GM12878 (cell line): ENCODE measurements around the gene NEFH. TPM values are rescaled to one million over a fixed set of nuclear protein-coding genes. Genes with fewer than 3 reads are reported as not detected.

ENCODE experiments used
- ATAC-seq: fragments of 200-7000 bp; cut with Tn5 transposase; 3 replicates; pipeline ENCODE4 v1.9.1; 2020; ENCODE audit warnings: mild to moderate bottlenecking, moderate library complexity
- BruUV-seq: library from RNA; stranded (reverse); fragments of 400-500 nt; replicated peaks from 2 replicates; lab custom pipeline; 2021; lab: Mats Ljungman, UMichigan
- CTCF ChIA-PET: fragments of 300-600 bp; sonication (Branson Sonifier 250); formaldehyde crosslinking; extraction: SDS; loops from one replicate; lab custom pipeline; 2021; ENCODE audit warnings: inconsistent platforms; lab: Yijun Ruan, JAX
- POLR2A ChIA-PET: fragments of 350-600 bp; formaldehyde crosslinking; extraction: SDS; loops from one replicate; lab custom pipeline; 2021; ENCODE audit warnings: inconsistent platforms; lab: Charles Lee
- RAD21 ChIA-PET: fragments of 300-600 bp; sonication (Branson Sonifier 250); formaldehyde crosslinking; loops from one replicate; lab custom pipeline; 2023; ENCODE audit warnings: antibody characterized with exemption; ENCODE audit not compliant: unreplicated experiment; lab: Charles Lee
- SMC1A ChIA-PET: fragments of 300-600 bp; sonication (Branson Sonifier 250); formaldehyde crosslinking; loops from one replicate; lab custom pipeline; 2023; ENCODE audit not compliant: unreplicated experiment, uncharacterized antibody; lab: Charles Lee
- DNase-seq: peaks from one replicate; pipeline ENCODE4 v3.0.0-alpha.2; 2011; ENCODE audit warnings: low read depth, low spot score
- FAIRE-seq: peaks from 3 replicates; lab custom pipeline; 2011; peaks lifted over from hg19 to GRCh38; lab: Jason Lieb, UNC
- H2AFZ ChIP-seq: 2 replicates; pipeline ENCODE4 v1.6.0; 2011; ENCODE audit warnings: low read depth, low read length, control low read depth; ENCODE audit not compliant: control insufficient read depth
- H3K27ac ChIP-seq: 2 replicates; pipeline ENCODE4 v1.5.1; 2011; ENCODE audit warnings: control low read depth; ENCODE audit not compliant: control insufficient read depth, insufficient read depth
- H3K27me3 ChIP-seq, 2 experiments: replicated peaks in 1 of 2; 2 replicates each; pipeline versions ENCODE4 v1.6.0 to v1.6.1; 2011; ENCODE audit warnings: low read length in 1 of 2; ENCODE audit not compliant: control insufficient read depth in 2 of 2, insufficient read depth in 2 of 2
- H3K36me3 ChIP-seq, 2 experiments: 2 replicates each; pipeline ENCODE4 v1.5.1; 2011; ENCODE audit warnings: low read length in 1 of 2; ENCODE audit not compliant: control insufficient read depth in 2 of 2, insufficient read depth in 2 of 2
- H3K4me1 ChIP-seq: 2 replicates; pipeline ENCODE4 v1.6.1; 2011; ENCODE audit warnings: mild to moderate bottlenecking, low read length, moderate library complexity, mixed read lengths; ENCODE audit not compliant: control insufficient read depth, insufficient read depth
- H3K4me2 ChIP-seq: 2 replicates; pipeline ENCODE4 v1.6.0; 2011; ENCODE audit warnings: control low read depth; ENCODE audit not compliant: control insufficient read depth, insufficient read depth
- H3K4me3 ChIP-seq: fragments of 200-600 bp; sonication (generic); 2 replicates; pipeline ENCODE4 v1.5.1; 2016
- H3K79me2 ChIP-seq: 2 replicates; pipeline ENCODE4 v1.6.0; 2011; ENCODE audit warnings: low read length; ENCODE audit not compliant: control insufficient read depth, insufficient read depth
- H3K9ac ChIP-seq: 2 replicates; pipeline ENCODE4 v1.8.0; 2011; ENCODE audit warnings: low read length, control low read depth, mixed read lengths; ENCODE audit not compliant: control insufficient read depth, insufficient read depth
- H3K9me3 ChIP-seq: replicated peaks from 3 replicates; pipeline ENCODE4 v1.5.1; 2011; ENCODE audit warnings: mild to moderate bottlenecking, low read length; ENCODE audit not compliant: control insufficient read depth, insufficient read depth
- H4K20me1 ChIP-seq: 2 replicates; pipeline ENCODE4 v1.6.0; 2011; ENCODE audit not compliant: control insufficient read depth, insufficient read depth
- CEBPB ChIP-seq, 2 experiments: fragments of 150-350 bp in 1 of 2; IDR thresholded peaks; 2 replicates each; pipeline ENCODE4 v1.6.1; 2012 to 2014; ENCODE audit warnings: low read depth in 2 of 2, low read length in 2 of 2, borderline replicate concordance in 1 of 2, inconsistent platforms in 1 of 2
- HDGF ChIP-seq: fragments of 450-650 bp; IDR thresholded peaks from 2 replicates; pipeline ENCODE4 v1.6.1; 2016; ENCODE audit warnings: antibody characterized with exemption
- IRF3 ChIP-seq: fragments of 450-650 bp; IDR thresholded peaks from 2 replicates; pipeline ENCODE4 v1.6.1; 2014; ENCODE audit warnings: mild to moderate bottlenecking
- MEF2B ChIP-seq: fragments of 450-650 bp; IDR thresholded peaks from 2 replicates; pipeline ENCODE4 v1.6.1; 2018; ENCODE audit warnings: mild to moderate bottlenecking, moderate library complexity; ENCODE audit not compliant: partially characterized antibody, poor library complexity, severe bottlenecking
- MYB ChIP-seq: fragments of 150-350 bp; IDR thresholded peaks from 2 replicates; pipeline ENCODE4 v1.6.1; 2014; ENCODE audit warnings: mild to moderate bottlenecking, low read depth, low read length, borderline replicate concordance
- SMARCA5 ChIP-seq: fragments of 450-650 bp; IDR thresholded peaks from 2 replicates; pipeline ENCODE4 v1.6.1; 2017; ENCODE audit warnings: mild to moderate bottlenecking
- ZBED1 ChIP-seq: IDR thresholded peaks from 2 replicates; pipeline ENCODE4 v1.6.1; 2016; ENCODE audit warnings: borderline replicate concordance
- in situ Hi-C: fragments of 300-500 bp; cut with MboI; formaldehyde crosslinking; loops from 9 replicates; pipeline ENCODE4 v1.14.3; 2018; ENCODE audit warnings: mixed read lengths
- intact Hi-C: fragments of 100-400 bp; cut with micrococcal nuclease; formaldehyde crosslinking; loops from one replicate; pipeline ENCODE4 v1.14.2; 2022; ENCODE audit not compliant: unreplicated experiment
- polyA plus RNA-seq, 11 experiments: library from polyadenylated mRNA; depleted of rRNA in 4 of 11; unstranded in 6 of 11; stranded (reverse) in 5 of 11; fragments of >200 nt; fragmentation: Nextera tagmentation in 4 of 11; fragmentation: Illumina TruSeq in 1 of 11; extraction: Ambion mirVana in 4 of 11; extraction: Trizol in 1 of 11; gene quantifications; 1 replicate in 1 of 11; 2 replicates in 10 of 11; pipeline versions ENCODE4 v1.2.1 to v1.2.3, GENCODE V29; 2011 to 2016; ENCODE audit warnings: inconsistent platforms in 2 of 11, missing spikeins in 2 of 11, low read depth in 1 of 11
- total RNA-seq, 4 experiments: library from RNA; depleted of rRNA in 3 of 4; stranded (reverse); fragments of >200 nt in 3 of 4; fragmentation: Illumina TruSeq in 1 of 4; extraction: Trizol in 1 of 4; gene quantifications; 2 replicates each; pipeline versions ENCODE4 v1.2.1 to v1.2.3, GENCODE V29; 2013 to 2021
- TF ChIP-seq, protein P1 (sequence below): fragments of 150-350 bp; IDR thresholded peaks from 2 replicates; pipeline ENCODE4 v1.6.1; 2014; ENCODE audit warnings: mild to moderate bottlenecking, low read depth, low read length

Gene NEFH
- total and polyA plus RNA-seq, 10 of the 15 experiments (the other 5 are each of a cell fraction or from before 2014, with no cell fraction given), result 0.02 to 0.25 (median 0.09) TPM

- H3K4me2 ChIP-seq, result no peak overlapping the region
- RAD21 ChIA-PET, result no interaction called here
- POLR2A ChIA-PET, result no interaction called here
- DNase-seq (no peak), FAIRE-seq (no peak), ATAC-seq (no peak)
- H3K9me3 ChIP-seq, result no peaks in the 10 kb centered on the region
- no peaks in the 10 kb centered on the region for H3K79me2 ChIP-seq
- no TSS peak for BruUV-seq
- no peak overlapping the region for H2AFZ ChIP-seq
- H4K20me1 ChIP-seq, result no peaks in the 10 kb centered on the region
- intact Hi-C loops (no loop called here), in situ Hi-C loops (no loop called here)
- H3K27ac ChIP-seq, result no peak overlapping the region
- no peak for TF ChIP-seq SMARCA5
- no peak for TF ChIP-seq IRF3
- TF ChIP-seq ZBED1, result no peak
- TF ChIP-seq MEF2B, result no peak
- no peak for TF ChIP-seq HDGF
- TF ChIP-seq, protein P1, sequence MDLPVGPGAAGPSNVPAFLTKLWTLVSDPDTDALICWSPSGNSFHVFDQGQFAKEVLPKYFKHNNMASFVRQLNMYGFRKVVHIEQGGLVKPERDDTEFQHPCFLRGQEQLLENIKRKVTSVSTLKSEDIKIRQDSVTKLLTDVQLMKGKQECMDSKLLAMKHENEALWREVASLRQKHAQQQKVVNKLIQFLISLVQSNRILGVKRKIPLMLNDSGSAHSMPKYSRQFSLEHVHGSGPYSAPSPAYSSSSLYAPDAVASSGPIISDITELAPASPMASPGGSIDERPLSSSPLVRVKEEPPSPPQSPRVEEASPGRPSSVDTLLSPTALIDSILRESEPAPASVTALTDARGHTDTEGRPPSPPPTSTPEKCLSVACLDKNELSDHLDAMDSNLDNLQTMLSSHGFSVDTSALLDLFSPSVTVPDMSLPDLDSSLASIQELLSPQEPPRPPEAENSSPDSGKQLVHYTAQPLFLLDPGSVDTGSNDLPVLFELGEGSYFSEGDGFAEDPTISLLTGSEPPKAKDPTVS, result no peak
- no peak for TF ChIP-seq CEBPB (IDR thresholded peaks at IDR 0.05; ENCODE audit: borderline replicate concordance in 1 of 2, low read depth in 2 of 2, low read length in 2 of 2)
- TF ChIP-seq MYB, result no peak
- SMC1A ChIA-PET, result no interaction called here
- H3K27me3 ChIP-seq, result no peaks in the 10 kb centered on the region
- H3K4me3 ChIP-seq, result no peak overlapping the region
- H3K4me1 ChIP-seq, result no peaks in the 10 kb centered on the region
- H3K9ac ChIP-seq, result no peak overlapping the region
- H3K36me3 ChIP-seq, result no peaks in the 10 kb centered on the region
- CTCF ChIA-PET, result interaction anchor here (1.2 to 2.1 kb wide), 2 partner anchors 11 to 44 kb away, joined by 3 to 6 read pairs; no protein-coding TSS in a partner anchor
Observed at GRCh38 chr22:29458551-29458950, 21.5 kb upstream of the NEFH start.
